ENCODE measurements around the gene STXBP6. TPM values are rescaled to one million over a fixed set of nuclear protein-coding genes. Genes with fewer than 3 reads are reported as not detected.

STXBP6 gene
- total RNA-seq, 4 donors from 2014 or later: 44.1 to 120 (median 67.4) TPM

- Histone ChIP-seq H3K36me3 (no peaks in the 10 kb centered on the region), H3K9me3 (no peaks in the 10 kb centered on the region), H3K4me1 (peaks cover 25 to 29% of the 10 kb centered on the region in 2 donors), H3K4me3 (replicated peaks in 1 of 3) (no peak overlapping the region), H3K27ac (no peak overlapping the region), H3K27me3 (no peaks in the 10 kb centered on the region)
- DNase-seq: no peak
- TF ChIP-seq POLR2A (IDR thresholded peaks at IDR 0.05) (no peak), CTCF (IDR thresholded peaks at IDR 0.05) (no peak)
- WGBS, 2 donors: 82 to 90% methylated on average over 5 of the region's 5 CpGs
- intact Hi-C loops (cut with DNase I): no loop called here
Measured at GRCh38 chr14:24925771-24926374, 124.1 kb downstream of the STXBP6 start.

GRCh38 chr14:24924544-24924943 lies 125.4 kb downstream of the STXBP6 start:
- DNase-seq: no peak
- no peaks in the 10 kb centered on the region for H3K36me3 ChIP-seq
- TF ChIP-seq POLR2A (IDR thresholded peaks at IDR 0.05) (no peak), CTCF (IDR thresholded peaks at IDR 0.05) (no peak)
- intact Hi-C loops (cut with DNase I): no loop called here
- peaks cover 35 to 42% of the 10 kb centered on the region in 2 donors for H3K4me1 ChIP-seq
- no peaks in the 10 kb centered on the region for H3K27me3 ChIP-seq
- no peak overlapping the region for H3K4me3 ChIP-seq (replicated peaks in 1 of 3)
- H3K9me3 ChIP-seq: no peaks in the 10 kb centered on the region
- 87 to 93% methylated on average over 3 of the region's 3 CpGs for WGBS, 2 donors
- no peak overlapping the region for H3K27ac ChIP-seq

GRCh38 chr14:24921903-24922302 lies 128.0 kb downstream of the STXBP6 start:
- intact Hi-C loops (cut with DNase I): no loop called here
- H3K9me3 ChIP-seq: no peaks in the 10 kb centered on the region
- H3K4me3 ChIP-seq (replicated peaks in 1 of 3): no peak overlapping the region
- WGBS, 2 donors: 84 to 90% methylated on average over 1 of the region's 1 CpG
- H3K36me3 ChIP-seq: no peaks in the 10 kb centered on the region
- no peaks in the 10 kb centered on the region for H3K27me3 ChIP-seq
- no peak overlapping the region for H3K27ac ChIP-seq
- TF ChIP-seq POLR2A (IDR thresholded peaks at IDR 0.05) (no peak), CTCF (IDR thresholded peaks at IDR 0.05) (no peak)
- peaks cover 20 to 28% of the 10 kb centered on the region in 2 donors for H3K4me1 ChIP-seq
- no peak for DNase-seq

- DNase-seq: no peak
- 82 to 87% methylated on average over 4 of the region's 4 CpGs for WGBS, 2 donors
- TF ChIP-seq POLR2A (IDR thresholded peaks at IDR 0.05): no peak
- TF ChIP-seq CTCF (IDR thresholded peaks at IDR 0.05): no peak
- Histone ChIP-seq H3K27ac (no peak overlapping the region), H3K27me3 (no peaks in the 10 kb centered on the region), H3K9me3 (no peaks in the 10 kb centered on the region), H3K4me1 (peaks cover 25 to 30% of the 10 kb centered on the region in 2 donors), H3K4me3 (replicated peaks in 1 of 3) (no peak overlapping the region), H3K36me3 (no peaks in the 10 kb centered on the region)
- intact Hi-C loops (cut with DNase I): no loop called here
Measured at GRCh38 chr14:24920265-24921075, 129.5 kb downstream of the STXBP6 start.

- H3K4me3 ChIP-seq (replicated peaks in 1 of 3): no peak overlapping the region
Measured at GRCh38 chr14:24918822-24919221, 131.1 kb downstream of the STXBP6 start.

More at GRCh38 chr14:24918822-24919221, 131.1 kb downstream of the STXBP6 start:
- intact Hi-C loops (cut with DNase I): no loop called here
- no peaks in the 10 kb centered on the region for H3K36me3 ChIP-seq
- H3K4me1 ChIP-seq: peaks cover 25 to 30% of the 10 kb centered on the region in 2 donors
- no peak overlapping the region for H3K27ac ChIP-seq
- no peaks in the 10 kb centered on the region for H3K27me3 ChIP-seq
- DNase-seq: no peak
- 31 to 35% methylated on average over 4 of the region's 4 CpGs for whole genome bisulfite sequencing, 2 donors
- H3K9me3 ChIP-seq: no peaks in the 10 kb centered on the region
- no peak for TF ChIP-seq POLR2A (IDR thresholded peaks at IDR 0.05)
- no peak for TF ChIP-seq CTCF (IDR thresholded peaks at IDR 0.05)
